Upper lobe of left lung (tissue), 6 donors: ENCODE results near the gene BRF1. TPM values are rescaled to one million over a fixed set of nuclear protein-coding genes. Genes with fewer than 3 reads are reported as not detected.

ENCODE experiments used
- ATAC-seq, 2 donors: fragments of 200-7000 bp; cut with Tn5 transposase; one replicate each; pipeline ENCODE4 v1.9.1; 2022; ENCODE audit warnings: mild to moderate bottlenecking in 2 of 2, moderate library complexity in 2 of 2; ENCODE audit not compliant: low FRiP score in 2 of 2
- DNase-seq, 2 donors: peaks; one replicate each; pipeline ENCODE4 v3.0.0-alpha.2; 2019 to 2020
- H3K27ac ChIP-seq, 4 donors: fragments of 200-600 bp; sonication (generic); one replicate each; pipeline ENCODE4 v1.5.1; 2016 to 2019
- H3K27me3 ChIP-seq, 4 donors: fragments of 200-600 bp; sonication (generic); one replicate each; pipeline ENCODE4 v1.5.1; 2017 to 2019
- H3K36me3 ChIP-seq, 4 donors: fragments of 200-600 bp; sonication (generic); one replicate each; pipeline ENCODE4 v1.5.1; 2016 to 2019
- H3K4me1 ChIP-seq, 4 donors: fragments of 200-600 bp; sonication (generic); one replicate each; pipeline ENCODE4 v1.5.1; 2018 to 2019
- H3K4me3 ChIP-seq, 4 donors: fragments of 200-600 bp; sonication (generic); one replicate each; pipeline ENCODE4 v1.5.1; 2017 to 2019; ENCODE audit warnings: mild to moderate bottlenecking in 2 of 4, moderate library complexity in 1 of 4
- H3K9me3 ChIP-seq, 4 donors: fragments of 200-600 bp; sonication (generic); one replicate each; pipeline ENCODE4 v1.5.1; 2018 to 2019
- CTCF ChIP-seq, 6 experiments: fragments of 450-650 bp in 4 of 6; fragments of 200-600 bp in 2 of 6; sonication (generic) in 2 of 6; IDR thresholded peaks; one replicate each; pipeline ENCODE4 v1.5.1; 2016 to 2019; ENCODE audit warnings: antibody characterized with exemption in 6 of 6
- EP300 ChIP-seq, 4 donors: sonication (generic); formaldehyde crosslinking; IDR thresholded peaks; one replicate each; pipeline ENCODE4 v1.5.1; 2017; ENCODE audit warnings: antibody characterized with exemption in 4 of 4, control low read depth in 2 of 4
- POLR2A ChIP-seq, 4 donors: fragments of 450-650 bp; IDR thresholded peaks; one replicate each; pipeline ENCODE4 v1.5.1; 2016 to 2017; ENCODE audit warnings: antibody characterized with exemption in 4 of 4, mild to moderate bottlenecking in 2 of 4
- POLR2AphosphoS5 ChIP-seq, 2 donors: sonication (generic); formaldehyde crosslinking; IDR thresholded peaks; one replicate each; pipeline ENCODE4 v1.5.1; 2017; ENCODE audit warnings: antibody characterized with exemption in 2 of 2
- WGBS, 2 donors: methylation state at CpG; one replicate each; pipeline ENCODE4 v1.1.5; 2017 to 2018; 5-methylcytosine and 5-hydroxymethylcytosine counted together
- total RNA-seq, 6 donors: library from RNA; depleted of rRNA in 4 of 6; stranded (reverse); fragments of >200 nt in 4 of 6; gene quantifications; one replicate each; pipeline versions ENCODE4 v1.1.0 to v1.2.1, GENCODE V29; 2016 to 2021
- donor health status: DM: no; HTN: no; CAD: no; lungs with moderate emphysema.
- donor health status: DM: no; HTN: yes; CAD: no; lungs with severe emphysema.

The BRF1 gene
- total RNA-seq, 6 donors from 2014 or later = 38.6 to 195 (median 52.7) TPM

DNA sequence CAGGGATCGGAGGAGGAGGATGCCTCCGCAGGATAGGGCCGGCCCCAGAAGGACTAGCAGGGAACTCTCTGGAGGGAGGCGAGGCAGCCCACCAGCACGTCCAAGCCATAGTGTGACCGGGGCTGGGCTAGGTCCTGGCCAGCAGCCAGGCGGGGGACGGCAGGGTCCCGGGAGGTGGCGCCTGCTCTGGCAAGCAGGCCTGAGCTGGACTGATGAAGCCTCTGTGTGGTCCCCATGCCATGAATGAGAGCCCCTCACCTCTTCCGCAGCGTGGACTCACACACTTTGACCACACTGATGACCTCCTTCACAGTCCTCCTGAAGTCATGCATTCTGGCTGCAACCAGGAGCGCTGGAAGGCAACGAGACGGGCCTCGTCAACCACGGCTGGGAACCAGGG lies 72.2 kb downstream of the BRF1 start:
- peak in 1 of 2 donors; percentile 35 for ATAC-seq
- Histone ChIP-seq H3K4me3 (no peak overlapping the region), H3K27me3 (no peaks in the 10 kb centered on the region), H3K9me3 (no peaks in the 10 kb centered on the region), H3K36me3 (peaks cover 0 to 33% (median 24%) of the 10 kb centered on the region in 4 donors), H3K27ac (no peak overlapping the region), H3K4me1 (peaks cover 0 to 5% (median 2%) of the 10 kb centered on the region in 4 donors)
- TF ChIP-seq POLR2AphosphoS5 (IDR thresholded peaks at IDR 0.05) (no peak), CTCF (IDR thresholded peaks at IDR 0.05) (no peak), EP300 (IDR thresholded peaks at IDR 0.05) (no peak), POLR2A (IDR thresholded peaks at IDR 0.05) (no peak)
- 71 to 80% methylated on average over 17 of the region's 17 CpGs for WGBS, 2 donors
- peak in 1 of 2 donors; percentile 71 for DNase-seq

DNA sequence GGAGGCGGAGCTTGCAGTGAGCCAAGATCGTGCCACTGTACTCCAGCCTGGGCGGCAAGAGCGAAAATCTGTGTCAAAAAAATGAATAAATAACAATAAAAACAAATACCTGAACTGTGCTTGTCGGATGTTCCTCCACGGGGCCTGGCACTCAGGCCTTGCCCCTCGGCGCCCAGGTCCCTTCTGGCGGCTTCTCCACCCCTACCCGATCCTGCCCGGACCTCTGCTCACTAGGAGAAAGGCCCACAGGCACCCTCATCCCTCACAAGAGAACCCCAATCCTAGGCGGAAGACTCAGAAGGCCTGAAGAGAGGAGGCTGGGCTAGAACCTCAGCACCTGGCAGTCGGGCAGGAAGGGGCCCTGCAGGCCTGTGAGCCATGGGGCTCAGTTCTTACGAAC lies 73.5 kb downstream of the BRF1 start:
- Histone ChIP-seq H3K9me3 (no peaks in the 10 kb centered on the region), H3K36me3 (peaks cover 0 to 39% (median 24%) of the 10 kb centered on the region in 4 donors), H3K27me3 (no peaks in the 10 kb centered on the region), H3K4me3 (no peak overlapping the region), H3K4me1 (peaks cover 0 to 5% (median 2%) of the 10 kb centered on the region in 4 donors), H3K27ac (no peak overlapping the region)
- 93 to 98% methylated on average over 12 to 13 of the region's 14 CpGs for WGBS, 2 donors
- peak in 1 of 2 donors; percentile 53 for DNase-seq
- no peak for TF ChIP-seq POLR2A (IDR thresholded peaks at IDR 0.05)
- TF ChIP-seq POLR2AphosphoS5 (IDR thresholded peaks at IDR 0.05) = no peak
- TF ChIP-seq EP300 (IDR thresholded peaks at IDR 0.05) = no peak
- no peak for TF ChIP-seq CTCF (IDR thresholded peaks at IDR 0.05)
- ATAC-seq = no peak

DNA sequence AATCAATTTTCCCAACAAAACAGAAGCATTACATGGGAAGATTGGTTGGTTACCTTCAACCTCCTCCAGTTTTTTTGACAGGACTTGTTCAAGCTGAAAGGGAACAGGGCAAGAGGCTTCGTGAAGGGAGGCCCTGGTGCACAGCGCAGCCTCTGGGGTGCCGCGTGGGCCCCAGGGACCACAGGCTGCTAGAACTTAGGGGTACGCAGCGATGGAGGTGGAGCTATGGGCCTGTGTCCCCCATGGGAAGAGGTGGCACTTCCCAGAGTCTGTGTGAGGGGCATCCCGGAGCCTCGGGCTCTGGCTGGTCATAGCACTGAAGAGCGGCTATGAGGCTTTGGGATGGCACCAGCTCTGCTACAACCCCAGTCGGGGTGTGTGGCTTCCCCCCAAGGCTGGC lies 74.6 kb downstream of the BRF1 start:
- TF ChIP-seq EP300 (IDR thresholded peaks at IDR 0.05) (no peak), CTCF (IDR thresholded peaks at IDR 0.05) (no peak), POLR2A (IDR thresholded peaks at IDR 0.05) (no peak), POLR2AphosphoS5 (IDR thresholded peaks at IDR 0.05) (no peak)
- no peaks in the 10 kb centered on the region for H3K9me3 ChIP-seq
- WGBS, 2 donors = 97 to 99% methylated on average over 8 to 10 of the region's 10 CpGs
- H3K4me1 ChIP-seq = peaks cover 0 to 5% (median 2%) of the 10 kb centered on the region in 4 donors
- H3K4me3 ChIP-seq = no peak overlapping the region
- DNase-seq (peak in 1 of 2 donors; percentile 55), ATAC-seq (no peak)
- peaks cover 0 to 47% (median 30%) of the 10 kb centered on the region in 4 donors for H3K36me3 ChIP-seq
- no peaks in the 10 kb centered on the region for H3K27me3 ChIP-seq
- no peak overlapping the region for H3K27ac ChIP-seq

DNA sequence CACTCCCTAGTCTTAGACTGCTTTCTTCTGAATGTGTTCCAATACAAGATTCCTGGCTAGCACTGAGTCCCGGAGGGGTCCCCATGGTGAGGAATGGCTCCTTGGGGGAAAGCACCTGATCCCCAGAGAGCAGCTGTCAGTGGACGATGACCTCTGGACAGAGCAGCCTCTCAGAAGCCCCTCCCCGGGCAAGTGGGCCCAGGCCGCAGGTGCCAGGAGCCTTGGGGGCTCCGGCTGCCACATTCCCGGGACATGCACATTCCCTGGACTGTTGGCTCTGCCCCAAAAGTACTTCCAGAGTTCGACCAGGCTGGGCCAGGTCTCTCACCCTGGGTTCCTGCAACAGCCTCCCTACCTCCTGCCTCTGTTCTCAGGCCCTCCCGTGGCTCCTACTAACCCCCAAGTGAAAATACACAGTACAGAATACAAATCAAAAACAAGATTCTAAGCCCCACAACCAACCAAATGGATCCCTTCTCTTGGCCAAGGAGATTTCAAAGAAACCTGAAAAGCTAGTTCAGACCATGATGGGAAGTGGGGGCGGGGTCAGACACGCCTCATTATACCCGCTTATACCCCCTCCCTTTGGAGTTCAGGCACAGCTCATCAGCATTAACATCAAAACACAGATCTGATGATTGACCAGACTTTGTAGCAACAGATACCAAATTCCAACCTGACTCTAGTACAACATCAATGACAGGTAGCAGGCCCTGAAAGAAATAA lies 75.8 kb downstream of the BRF1 start:
- DNase-seq = peak in 1 of 2 donors; percentile 42
- no peaks in the 10 kb centered on the region for H3K27me3 ChIP-seq
- H3K36me3 ChIP-seq = peaks cover 0 to 57% (median 40%) of the 10 kb centered on the region in 4 donors
- peak overlapping the region in 2 of 4 donors; percentile 33 to 75 for H3K27ac ChIP-seq
- no peak for ATAC-seq
- no peak overlapping the region for H3K4me3 ChIP-seq
- H3K9me3 ChIP-seq = no peaks in the 10 kb centered on the region
- H3K4me1 ChIP-seq = peaks cover 0 to 9% (median 2%) of the 10 kb centered on the region in 4 donors
- 82 to 85% methylated on average over 4 to 11 of the region's 11 CpGs for WGBS, 2 donors
- TF ChIP-seq CTCF (IDR thresholded peaks at IDR 0.05) (no peak), EP300 (IDR thresholded peaks at IDR 0.05) (no peak), POLR2AphosphoS5 (IDR thresholded peaks at IDR 0.05) (no peak), POLR2A (IDR thresholded peaks at IDR 0.05) (no peak)
